Measurements from ENCODE around the gene KDM4B.
"Not testable (repeated sequence)": the region's sequence is repeated elsewhere in the genome, so short reads cannot be mapped to it uniquely, and the experiment has no call there.

KDM4B gene

DNA sequence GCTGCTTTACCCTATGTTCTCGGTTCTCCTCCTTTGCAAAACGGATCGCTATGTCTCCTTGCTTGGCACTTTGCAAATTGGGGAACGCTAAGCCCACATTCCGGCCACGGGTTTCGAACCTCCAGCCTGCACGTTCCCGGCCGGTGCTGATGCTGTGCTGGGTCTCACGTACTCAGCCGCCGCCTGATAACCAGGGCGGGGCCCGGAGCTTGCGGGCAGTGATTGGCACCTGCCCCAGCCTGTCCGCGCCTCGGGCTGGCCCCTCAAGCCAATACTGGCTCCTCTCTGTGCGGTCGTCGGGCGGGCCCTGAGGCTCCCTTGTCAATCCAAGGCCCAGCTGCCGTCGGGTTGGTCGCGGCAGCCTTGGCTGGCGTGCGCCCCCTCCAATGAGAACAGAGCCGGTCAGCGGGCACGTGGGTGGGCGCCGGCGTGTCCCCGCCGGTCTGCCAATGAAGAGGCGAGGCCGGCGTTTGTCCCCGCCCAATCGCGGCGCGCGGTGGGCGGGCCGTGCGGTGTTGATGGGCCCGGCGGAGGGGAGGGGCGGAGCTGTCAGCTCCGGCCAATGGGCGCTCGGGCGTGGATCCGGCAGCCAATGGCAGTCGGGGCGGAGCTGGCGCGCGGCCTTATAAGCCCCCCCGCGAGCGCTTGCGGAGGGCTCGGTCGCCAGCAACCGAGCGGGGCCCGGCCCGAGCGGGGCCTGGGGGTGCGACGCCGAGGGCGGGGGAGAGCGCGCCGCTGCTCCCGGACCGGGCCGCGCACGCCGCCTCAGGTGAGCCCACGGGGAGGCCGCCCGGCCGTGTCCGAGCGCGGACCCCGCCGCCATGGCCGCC lies at the start of gene KDM4B:
TSS of gene KDM4B (plus strand) at position 652 of the 830 bp plus-strand sequence. CDS start 63,778 bp downstream, outside the sequence.
- peak; percentile 94 to 100 (median 95) for DNase-seq (ENCODE audit: low read depth in 2 of 3, low spot score in 2 of 3)

GRCh38 chr19:4922530-4923275 lies 46.2 kb upstream of the KDM4B start:
- no peak for DNase-seq (ENCODE audit: low read depth in 2 of 3, low spot score in 2 of 3)

DNA sequence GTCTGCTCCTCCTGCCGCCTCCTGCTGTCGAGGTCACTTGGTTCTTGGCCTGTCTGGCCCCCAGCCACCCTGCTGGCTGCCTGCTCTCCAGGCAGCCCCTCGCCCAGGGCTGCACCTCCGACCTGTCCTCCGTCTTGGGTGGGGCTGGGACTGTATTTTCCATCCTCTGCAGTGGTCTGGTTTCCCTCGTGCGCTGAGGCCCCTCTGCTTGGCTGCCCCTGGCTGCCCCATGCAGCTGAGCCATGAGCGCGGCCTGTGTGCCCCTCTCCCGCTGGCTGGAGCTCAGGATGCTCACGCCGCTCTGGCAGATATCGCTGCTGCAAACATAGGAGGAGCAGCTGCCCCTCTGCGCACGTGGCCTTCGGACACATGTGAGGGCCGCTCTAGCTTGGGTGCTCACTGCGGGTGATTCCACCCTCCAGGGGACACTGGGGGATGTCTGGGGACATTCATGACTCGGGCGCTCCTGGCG lies 45.6 kb upstream of the KDM4B start:
- DNase-seq (ENCODE audit: low read depth in 2 of 3, low spot score in 2 of 3) = no peak

- no peak for DNase-seq (ENCODE audit: low read depth in 2 of 3, low spot score in 2 of 3)
Measured at GRCh38 chr19:4929186-4929585, 39.7 kb upstream of the KDM4B start.

- DNase-seq (ENCODE audit: low read depth in 2 of 3, low spot score in 2 of 3) = no peak
Measured at GRCh38 chr19:4930664-4931063, 38.2 kb upstream of the KDM4B start.

GRCh38 chr19:4932711-4933110 lies 36.2 kb upstream of the KDM4B start:
- no peak for DNase-seq (ENCODE audit: low read depth in 2 of 3, low spot score in 2 of 3)

DNA sequence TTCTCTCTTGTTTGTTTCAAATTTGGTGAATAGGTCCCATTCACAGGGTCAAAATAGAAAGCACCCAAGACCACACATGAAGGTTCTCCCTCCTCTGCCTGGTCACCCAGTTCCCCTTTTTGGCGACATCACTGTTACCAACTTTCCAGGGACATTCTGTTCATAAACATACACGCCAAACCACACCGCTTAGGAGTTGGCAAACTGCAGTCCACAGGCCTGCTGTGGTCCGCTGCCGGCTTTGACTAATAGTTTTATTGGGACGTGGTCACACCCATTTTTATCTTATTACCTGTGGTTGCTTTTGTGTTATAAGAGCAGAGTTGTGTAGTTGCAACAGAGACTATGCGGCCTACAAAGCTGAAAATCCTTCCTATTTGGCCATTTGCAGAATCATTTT lies 35.4 kb upstream of the KDM4B start:
- no peak for DNase-seq (ENCODE audit: low read depth in 2 of 3, low spot score in 2 of 3)

DNA sequence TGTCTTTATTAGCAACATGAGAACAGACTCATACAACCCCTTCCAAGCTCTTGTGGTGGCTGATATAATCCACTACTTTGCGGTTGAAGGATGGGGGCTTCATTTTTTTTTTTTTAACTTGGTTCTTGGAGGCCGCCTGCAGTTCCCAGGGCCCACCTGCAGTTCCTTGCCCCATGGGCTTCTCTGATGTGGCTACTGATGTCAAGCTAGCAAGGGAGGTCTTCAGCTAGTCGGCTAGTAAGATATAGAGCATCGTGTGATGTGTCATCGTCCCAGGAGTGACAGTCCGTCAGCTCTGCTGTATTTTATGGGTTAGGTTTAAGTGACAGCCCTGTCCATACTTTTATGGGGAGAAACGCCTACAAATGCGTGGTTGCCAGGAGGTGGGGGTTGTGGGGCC lies 33.5 kb upstream of the KDM4B start:
- no peak for DNase-seq (ENCODE audit: low read depth in 2 of 3, low spot score in 2 of 3)

DNA sequence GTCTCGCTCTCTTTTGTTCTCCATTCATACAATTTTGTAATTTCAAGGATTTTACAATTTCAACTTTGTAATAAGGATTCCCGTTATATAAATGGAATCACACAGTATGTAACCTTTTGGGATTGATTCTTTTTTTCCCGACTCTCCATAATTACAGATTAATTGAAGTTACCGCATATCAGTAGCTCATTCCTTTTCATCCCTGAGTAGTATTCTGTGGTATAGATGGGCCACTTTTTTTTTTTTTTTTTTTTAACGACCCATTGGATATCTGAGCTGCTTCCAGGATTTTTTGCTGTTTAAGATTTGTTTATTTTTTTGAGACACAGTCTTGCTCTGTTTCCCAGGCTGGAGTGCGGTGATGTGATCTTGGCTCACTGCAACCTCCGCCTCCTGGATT lies 31.9 kb upstream of the KDM4B start:
- DNase-seq (ENCODE audit: low read depth in 2 of 3, low spot score in 2 of 3) = no peak

DNA sequence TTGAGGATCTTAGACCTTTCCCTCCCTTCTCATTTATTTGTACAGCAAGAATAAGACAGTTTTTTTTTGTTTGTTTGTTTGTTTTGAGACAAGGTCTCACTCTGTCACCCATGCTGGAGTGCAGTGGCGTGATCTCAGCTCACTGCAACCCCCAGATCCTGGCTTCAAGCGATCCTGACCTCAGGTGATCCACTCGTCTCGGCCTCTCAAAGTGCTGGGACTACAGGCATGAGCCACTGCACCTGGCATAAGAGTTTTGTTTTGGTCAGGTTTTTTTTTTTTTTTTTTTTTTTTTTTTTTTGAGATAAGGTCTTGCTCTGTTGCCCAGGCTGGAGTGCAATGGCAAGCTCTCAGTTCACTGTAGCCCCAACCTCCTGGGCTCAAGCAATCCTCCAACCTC lies 30.5 kb upstream of the KDM4B start:
- DNase-seq (ENCODE audit: low read depth in 2 of 3, low spot score in 2 of 3) = not testable (repeated sequence)

DNA sequence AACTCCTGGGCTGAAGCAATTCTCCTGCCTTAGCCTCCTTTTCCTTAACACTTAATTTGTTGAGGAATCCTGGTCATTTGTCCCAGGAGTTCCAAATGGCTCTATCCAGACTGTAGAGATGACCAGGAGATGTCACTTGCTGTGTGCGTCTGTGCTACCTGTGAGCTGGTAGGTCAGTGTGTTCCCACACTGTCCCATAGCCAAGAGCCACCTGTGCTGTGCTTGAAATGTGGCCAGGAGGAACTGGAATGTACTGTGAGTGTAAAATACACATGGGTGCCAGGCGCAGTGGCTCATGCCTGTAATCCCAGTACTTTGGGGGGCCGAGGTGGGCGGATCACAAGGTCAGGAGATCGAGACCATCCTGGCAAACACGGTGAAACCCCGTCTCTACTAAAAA lies 29.4 kb upstream of the KDM4B start:
- DNase-seq (ENCODE audit: low read depth in 2 of 3, low spot score in 2 of 3) = no peak

DNA sequence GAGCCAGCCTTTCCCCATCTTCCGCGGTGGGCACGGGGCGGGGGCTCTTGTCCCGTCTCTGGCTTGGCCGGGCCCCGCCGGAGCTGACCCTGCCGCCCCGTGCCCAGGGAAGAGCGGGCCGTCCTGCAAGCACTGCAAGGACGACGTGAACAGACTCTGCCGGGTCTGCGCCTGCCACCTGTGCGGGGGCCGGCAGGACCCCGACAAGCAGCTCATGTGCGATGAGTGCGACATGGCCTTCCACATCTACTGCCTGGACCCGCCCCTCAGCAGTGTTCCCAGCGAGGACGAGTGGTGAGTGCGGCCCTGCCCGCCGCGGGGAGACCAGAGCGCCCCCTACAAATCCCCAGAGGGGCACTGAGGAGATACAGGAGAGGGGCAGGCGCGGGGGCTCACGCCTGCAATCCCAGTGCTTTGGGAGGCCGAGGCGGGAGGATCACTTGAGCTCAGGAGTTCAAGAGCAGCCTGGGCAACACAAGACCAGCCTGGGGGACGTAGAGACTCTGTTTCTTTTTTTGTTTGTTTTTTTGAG lies 27.2 kb upstream of the KDM4B start:
- not testable (repeated sequence) for DNase-seq (ENCODE audit: low read depth in 2 of 3, low spot score in 2 of 3)

DNA sequence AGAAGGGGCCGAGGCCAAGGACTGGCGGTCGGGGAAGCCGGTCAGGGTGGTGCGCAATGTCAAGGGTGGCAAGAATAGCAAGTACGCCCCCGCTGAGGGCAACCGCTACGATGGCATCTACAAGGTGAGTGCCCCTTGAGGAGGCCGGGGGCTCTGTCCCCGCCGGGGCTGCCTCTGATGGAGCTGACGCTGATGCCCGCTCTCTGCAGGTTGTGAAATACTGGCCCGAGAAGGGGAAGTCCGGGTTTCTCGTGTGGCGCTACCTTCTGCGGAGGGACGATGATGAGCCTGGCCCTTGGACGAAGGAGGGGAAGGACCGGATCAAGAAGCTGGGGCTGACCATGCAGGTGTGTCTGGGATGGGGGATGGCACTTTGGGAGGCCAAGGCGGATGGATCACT lies 18.3 kb upstream of the KDM4B start:
- not testable (repeated sequence) for DNase-seq (ENCODE audit: low read depth in 2 of 3, low spot score in 2 of 3)

DNA sequence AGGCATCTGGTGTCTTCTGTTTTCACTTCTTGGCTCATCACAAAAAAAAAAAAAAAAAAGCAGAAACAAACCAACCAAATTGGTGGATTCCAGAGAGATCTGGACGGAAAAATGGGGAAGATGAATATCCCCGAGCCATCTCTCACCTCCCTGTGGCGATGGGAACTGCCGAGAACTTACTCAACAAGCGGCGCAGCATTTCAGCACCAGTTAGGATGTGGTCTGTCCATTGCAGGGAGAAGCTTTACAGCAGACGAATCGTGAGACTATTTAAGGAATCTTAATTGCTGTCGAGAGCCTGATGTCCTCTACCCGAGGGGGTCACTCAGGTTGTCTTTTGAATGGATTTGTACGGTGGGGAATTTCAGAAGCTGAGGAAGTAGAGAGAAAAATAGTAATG lies 17.3 kb upstream of the KDM4B start:
- no peak for DNase-seq (ENCODE audit: low read depth in 2 of 3, low spot score in 2 of 3)

- no peak for DNase-seq (ENCODE audit: low read depth in 2 of 3, low spot score in 2 of 3)
Measured at GRCh38 chr19:4952945-4953344, 16.0 kb upstream of the KDM4B start.

GRCh38 chr19:4954320-4955149 lies 14.4 kb upstream of the KDM4B start:
- not testable (repeated sequence) for DNase-seq (ENCODE audit: low read depth in 2 of 3, low spot score in 2 of 3)

DNA sequence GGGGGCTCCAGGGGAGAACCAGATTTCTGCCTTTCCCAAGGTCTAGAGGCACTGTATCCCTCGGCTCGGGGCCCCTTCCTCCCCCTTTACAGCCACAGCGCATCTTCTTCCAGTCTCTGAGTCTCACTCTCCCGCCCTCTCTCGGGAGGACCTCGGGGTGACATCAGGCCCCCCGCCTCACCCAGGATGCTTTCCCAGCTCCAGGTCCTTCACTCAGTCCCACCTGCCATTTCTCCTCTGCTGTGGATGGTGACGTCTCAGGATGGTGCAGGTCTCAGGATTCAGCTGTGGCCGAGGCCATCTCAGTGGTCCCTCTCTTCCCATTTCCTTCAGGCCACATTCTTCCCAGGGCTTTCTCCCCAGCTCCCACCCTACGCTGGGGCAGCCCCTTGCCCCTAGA lies 13.6 kb upstream of the KDM4B start:
- no peak for DNase-seq (ENCODE audit: low read depth in 2 of 3, low spot score in 2 of 3)

GRCh38 chr19:4957981-4958380 lies 10.9 kb upstream of the KDM4B start:
- no peak for DNase-seq (ENCODE audit: low read depth in 2 of 3, low spot score in 2 of 3)

- DNase-seq (ENCODE audit: low read depth in 2 of 3, low spot score in 2 of 3) = no peak
Measured at GRCh38 chr19:4962085-4962619, 6.8 kb upstream of the KDM4B start.

DNA sequence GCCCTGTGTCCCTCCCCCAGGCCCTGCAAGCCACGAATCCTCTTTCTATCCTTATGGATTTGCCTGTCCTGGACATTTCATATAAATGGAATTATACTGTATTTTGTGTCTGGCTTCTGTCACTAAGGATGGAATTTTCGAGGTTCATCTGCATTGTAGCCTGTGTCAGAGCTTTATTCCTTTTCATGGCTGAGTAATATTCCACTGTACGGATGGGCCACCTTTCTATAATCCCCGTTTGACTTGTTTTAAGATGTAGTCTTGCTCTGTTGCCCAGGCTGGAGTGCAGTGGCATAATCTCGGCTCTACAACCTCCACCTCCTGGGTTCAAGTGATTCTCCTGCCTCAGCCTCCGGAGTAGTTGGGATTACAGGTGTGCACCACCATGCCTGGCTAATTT lies 3.9 kb upstream of the KDM4B start:
- DNase-seq (ENCODE audit: low read depth in 2 of 3, low spot score in 2 of 3) = no peak

GRCh38 chr19:4966591-4966990 lies 2.3 kb upstream of the KDM4B start:
- DNase-seq (ENCODE audit: low read depth in 2 of 3, low spot score in 2 of 3) = no peak
